ENCODE data around the gene EPHB3.

DNA sequence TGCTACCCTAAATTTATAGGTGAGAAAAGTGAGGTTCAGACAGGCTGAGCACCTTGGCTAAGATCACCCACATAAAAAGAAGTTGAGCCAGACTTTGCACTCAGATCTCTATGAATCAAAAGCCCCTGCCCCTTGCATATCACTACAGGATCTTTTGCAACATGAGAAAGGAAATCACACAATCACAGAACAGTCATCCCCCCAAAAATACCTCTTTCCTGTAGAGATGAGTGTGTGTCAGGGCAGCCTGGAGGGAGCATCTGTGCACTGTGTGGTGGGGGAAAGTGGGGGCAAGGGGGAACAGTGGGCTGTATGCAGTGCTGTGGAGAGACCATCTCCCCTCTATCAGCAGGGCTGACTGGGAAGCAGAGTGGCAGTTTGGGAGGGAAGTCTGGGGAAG is 46.6 kb downstream of the EPHB3 start:
- TF ChIP-seq HOXA7 (CRISPR knock-in tag; IDR thresholded peaks at IDR 0.05) (no peak), CBX8 (IDR thresholded peaks at IDR 0.05) (no peak), POLR2A (IDR thresholded peaks at IDR 0.05; ENCODE audit: low read length) (no peak), PHF8 (IDR thresholded peaks at IDR 0.05; ENCODE audit: borderline replicate concordance, low read depth) (no peak), EP300 (IDR thresholded peaks at IDR 0.05) (no peak)
- TF ChIP-seq, protein P1, sequence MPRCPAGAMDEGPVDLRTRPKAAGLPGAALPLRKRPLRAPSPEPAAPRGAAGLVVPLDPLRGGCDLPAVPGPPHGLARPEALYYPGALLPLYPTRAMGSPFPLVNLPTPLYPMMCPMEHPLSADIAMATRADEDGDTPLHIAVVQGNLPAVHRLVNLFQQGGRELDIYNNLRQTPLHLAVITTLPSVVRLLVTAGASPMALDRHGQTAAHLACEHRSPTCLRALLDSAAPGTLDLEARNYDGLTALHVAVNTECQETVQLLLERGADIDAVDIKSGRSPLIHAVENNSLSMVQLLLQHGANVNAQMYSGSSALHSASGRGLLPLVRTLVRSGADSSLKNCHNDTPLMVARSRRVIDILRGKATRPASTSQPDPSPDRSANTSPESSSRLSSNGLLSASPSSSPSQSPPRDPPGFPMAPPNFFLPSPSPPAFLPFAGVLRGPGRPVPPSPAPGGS (IDR thresholded peaks at IDR 0.05): no peak
- TF ChIP-seq, protein P2, sequence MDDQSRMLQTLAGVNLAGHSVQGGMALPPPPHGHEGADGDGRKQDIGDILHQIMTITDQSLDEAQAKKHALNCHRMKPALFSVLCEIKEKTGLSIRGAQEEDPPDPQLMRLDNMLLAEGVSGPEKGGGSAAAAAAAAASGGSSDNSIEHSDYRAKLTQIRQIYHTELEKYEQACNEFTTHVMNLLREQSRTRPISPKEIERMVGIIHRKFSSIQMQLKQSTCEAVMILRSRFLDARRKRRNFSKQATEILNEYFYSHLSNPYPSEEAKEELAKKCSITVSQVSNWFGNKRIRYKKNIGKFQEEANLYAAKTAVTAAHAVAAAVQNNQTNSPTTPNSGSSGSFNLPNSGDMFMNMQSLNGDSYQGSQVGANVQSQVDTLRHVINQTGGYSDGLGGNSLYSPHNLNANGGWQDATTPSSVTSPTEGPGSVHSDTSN (IDR thresholded peaks at IDR 0.05): no peak
- TF ChIP-seq, protein P3, sequence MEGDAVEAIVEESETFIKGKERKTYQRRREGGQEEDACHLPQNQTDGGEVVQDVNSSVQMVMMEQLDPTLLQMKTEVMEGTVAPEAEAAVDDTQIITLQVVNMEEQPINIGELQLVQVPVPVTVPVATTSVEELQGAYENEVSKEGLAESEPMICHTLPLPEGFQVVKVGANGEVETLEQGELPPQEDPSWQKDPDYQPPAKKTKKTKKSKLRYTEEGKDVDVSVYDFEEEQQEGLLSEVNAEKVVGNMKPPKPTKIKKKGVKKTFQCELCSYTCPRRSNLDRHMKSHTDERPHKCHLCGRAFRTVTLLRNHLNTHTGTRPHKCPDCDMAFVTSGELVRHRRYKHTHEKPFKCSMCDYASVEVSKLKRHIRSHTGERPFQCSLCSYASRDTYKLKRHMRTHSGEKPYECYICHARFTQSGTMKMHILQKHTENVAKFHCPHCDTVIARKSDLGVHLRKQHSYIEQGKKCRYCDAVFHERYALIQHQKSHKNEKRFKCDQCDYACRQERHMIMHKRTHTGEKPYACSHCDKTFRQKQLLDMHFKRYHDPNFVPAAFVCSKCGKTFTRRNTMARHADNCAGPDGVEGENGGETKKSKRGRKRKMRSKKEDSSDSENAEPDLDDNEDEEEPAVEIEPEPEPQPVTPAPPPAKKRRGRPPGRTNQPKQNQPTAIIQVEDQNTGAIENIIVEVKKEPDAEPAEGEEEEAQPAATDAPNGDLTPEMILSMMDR (IDR thresholded peaks at IDR 0.05): no peak
- TF ChIP-seq, protein P4, sequence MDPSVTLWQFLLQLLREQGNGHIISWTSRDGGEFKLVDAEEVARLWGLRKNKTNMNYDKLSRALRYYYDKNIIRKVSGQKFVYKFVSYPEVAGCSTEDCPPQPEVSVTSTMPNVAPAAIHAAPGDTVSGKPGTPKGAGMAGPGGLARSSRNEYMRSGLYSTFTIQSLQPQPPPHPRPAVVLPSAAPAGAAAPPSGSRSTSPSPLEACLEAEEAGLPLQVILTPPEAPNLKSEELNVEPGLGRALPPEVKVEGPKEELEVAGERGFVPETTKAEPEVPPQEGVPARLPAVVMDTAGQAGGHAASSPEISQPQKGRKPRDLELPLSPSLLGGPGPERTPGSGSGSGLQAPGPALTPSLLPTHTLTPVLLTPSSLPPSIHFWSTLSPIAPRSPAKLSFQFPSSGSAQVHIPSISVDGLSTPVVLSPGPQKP (IDR thresholded peaks at IDR 0.05; ENCODE audit: low read depth, low read length): no peak
- TF ChIP-seq, protein P5, sequence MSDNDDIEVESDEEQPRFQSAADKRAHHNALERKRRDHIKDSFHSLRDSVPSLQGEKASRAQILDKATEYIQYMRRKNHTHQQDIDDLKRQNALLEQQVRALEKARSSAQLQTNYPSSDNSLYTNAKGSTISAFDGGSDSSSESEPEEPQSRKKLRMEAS (IDR thresholded peaks at IDR 0.05): no peak
